A673 (cell line): ENCODE data around the gene L3MBTL3. TPM values are rescaled to one million over a fixed set of nuclear protein-coding genes. Genes with fewer than 3 reads are reported as not detected.

ENCODE experiments used
- BruUV-seq: library from RNA; stranded (reverse); fragments of 400-500 nt; replicated peaks from 2 replicates; lab custom pipeline; 2021; lab: Mats Ljungman, UMichigan
- CTCF ChIA-PET: fragments of 300-600 bp; sonication (Branson Sonifier 250); formaldehyde crosslinking; loops from one replicate; lab custom pipeline; 2022; ENCODE audit warnings: antibody characterized with exemption; lab: Charles Lee
- POLR2A ChIA-PET: fragments of 300-600 bp; sonication (Branson Sonifier 250); formaldehyde crosslinking; loops from one replicate; lab custom pipeline; 2022; ENCODE audit warnings: antibody characterized with exemption; ENCODE audit not compliant: low non-redundant PET; lab: Charles Lee
- DNase-seq: peaks from one replicate; pipeline ENCODE4 v3.0.0-alpha.2; 2015; ENCODE audit warnings: low spot score
- H3K27ac ChIP-seq: fragments of 200-600 bp; sonication (generic); 2 replicates; pipeline ENCODE4 v1.5.1; 2016; ENCODE audit warnings: mixed run types, low read depth, mild to moderate bottlenecking, mixed read lengths, antibody characterized with exemption, low read length; ENCODE audit not compliant: poor library complexity, severe bottlenecking
- H3K27me3 ChIP-seq: fragments of 200-600 bp; sonication (generic); replicated peaks from 2 replicates; pipeline ENCODE4 v1.6.1; 2017; ENCODE audit warnings: mixed run types, low read depth, mild to moderate bottlenecking, mixed read lengths, antibody characterized with exemption, low read length; ENCODE audit not compliant: insufficient read depth, poor library complexity
- H3K36me3 ChIP-seq: fragments of 200-600 bp; sonication (generic); 2 replicates; pipeline ENCODE4 v1.6.1; 2016; ENCODE audit warnings: mixed run types, mild to moderate bottlenecking, mixed read lengths, antibody characterized with exemption, low read length; ENCODE audit not compliant: insufficient read depth, poor library complexity, severe bottlenecking
- H3K4me1 ChIP-seq: fragments of 200-600 bp; sonication (generic); 2 replicates; pipeline ENCODE4 v1.6.1; 2017; ENCODE audit warnings: mixed run types, mild to moderate bottlenecking, mixed read lengths, antibody characterized with exemption, low read length; ENCODE audit not compliant: insufficient read depth, poor library complexity, severe bottlenecking
- H3K4me3 ChIP-seq: fragments of 200-600 bp; sonication (generic); 2 replicates; pipeline ENCODE4 v1.5.1; 2016; ENCODE audit warnings: low read depth, mixed run types, mild to moderate bottlenecking, mixed read lengths, low read length; ENCODE audit not compliant: poor library complexity, severe bottlenecking
- H3K9me3 ChIP-seq: fragments of 200-600 bp; sonication (generic); 2 replicates; pipeline ENCODE4 v1.6.1; 2016; ENCODE audit warnings: mixed run types, low read depth, mild to moderate bottlenecking, mixed read lengths, antibody characterized with exemption, low read length; ENCODE audit not compliant: poor library complexity, severe bottlenecking
- EZH2 ChIP-seq: fragments of 200-600 bp; sonication (generic); IDR thresholded peaks from 2 replicates; pipeline ENCODE4 v1.6.1; 2017; ENCODE audit warnings: borderline replicate concordance, low read depth, mild to moderate bottlenecking, mixed read lengths, antibody characterized with exemption, low read length; ENCODE audit not compliant: poor library complexity, severe bottlenecking
- intact Hi-C: fragments of 100-400 bp; cut with micrococcal nuclease; formaldehyde crosslinking; loops from one replicate; pipeline ENCODE4 v1.10.0; 2022; ENCODE audit not compliant: unreplicated experiment
- total RNA-seq: library from RNA; stranded (reverse); gene quantifications from 2 replicates; pipeline ENCODE4 v1.2.3, GENCODE V29; 2021
- TF ChIP-seq, protein P1 (sequence below): fragments of 300-800, 200-600 bp; sonication (generic); conservative IDR thresholded peaks from 2 replicates; pipeline ENCODE4 v1.5.1; 2017; ENCODE audit warnings: low read depth, mild to moderate bottlenecking, antibody characterized with exemption, low read length, moderate library complexity, mixed read lengths

Gene L3MBTL3
- total RNA-seq, 1 experiment from 2014 or later, result 40.8 TPM

DNA sequence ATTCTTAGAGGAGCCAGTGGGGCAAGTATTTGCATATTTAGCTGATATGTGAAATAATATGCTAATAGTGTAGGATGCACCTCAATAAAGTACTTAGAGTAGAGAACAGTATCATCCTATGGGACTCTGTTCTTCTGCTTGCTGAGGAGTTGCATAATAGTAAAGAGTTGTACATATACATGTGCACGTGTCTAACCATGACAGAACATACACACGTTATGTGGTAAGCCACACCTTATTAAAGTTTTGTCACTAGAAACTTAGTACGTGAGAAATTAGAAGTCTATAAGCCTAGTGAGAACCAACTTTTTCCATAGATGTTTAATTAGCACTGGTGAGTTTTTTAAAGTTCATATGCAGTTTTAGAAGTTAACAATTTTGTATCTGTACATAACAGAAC lies 80.7 kb downstream of the L3MBTL3 start:
- no peak overlapping the region for H3K27ac ChIP-seq
- no peaks in the 10 kb centered on the region for H3K9me3 ChIP-seq
- ChIA-PET CTCF (no interaction called here), POLR2A (no interaction called here)
- no peak for DNase-seq
- no peak overlapping the region for H3K4me3 ChIP-seq
- peaks cover 3% of the 10 kb centered on the region for H3K4me1 ChIP-seq
- intact Hi-C loops, result no loop called here
- no peaks in the 10 kb centered on the region for H3K27me3 ChIP-seq
- no peaks in the 10 kb centered on the region for H3K36me3 ChIP-seq
- no TSS peak for BruUV-seq
- TF ChIP-seq, protein P1, sequence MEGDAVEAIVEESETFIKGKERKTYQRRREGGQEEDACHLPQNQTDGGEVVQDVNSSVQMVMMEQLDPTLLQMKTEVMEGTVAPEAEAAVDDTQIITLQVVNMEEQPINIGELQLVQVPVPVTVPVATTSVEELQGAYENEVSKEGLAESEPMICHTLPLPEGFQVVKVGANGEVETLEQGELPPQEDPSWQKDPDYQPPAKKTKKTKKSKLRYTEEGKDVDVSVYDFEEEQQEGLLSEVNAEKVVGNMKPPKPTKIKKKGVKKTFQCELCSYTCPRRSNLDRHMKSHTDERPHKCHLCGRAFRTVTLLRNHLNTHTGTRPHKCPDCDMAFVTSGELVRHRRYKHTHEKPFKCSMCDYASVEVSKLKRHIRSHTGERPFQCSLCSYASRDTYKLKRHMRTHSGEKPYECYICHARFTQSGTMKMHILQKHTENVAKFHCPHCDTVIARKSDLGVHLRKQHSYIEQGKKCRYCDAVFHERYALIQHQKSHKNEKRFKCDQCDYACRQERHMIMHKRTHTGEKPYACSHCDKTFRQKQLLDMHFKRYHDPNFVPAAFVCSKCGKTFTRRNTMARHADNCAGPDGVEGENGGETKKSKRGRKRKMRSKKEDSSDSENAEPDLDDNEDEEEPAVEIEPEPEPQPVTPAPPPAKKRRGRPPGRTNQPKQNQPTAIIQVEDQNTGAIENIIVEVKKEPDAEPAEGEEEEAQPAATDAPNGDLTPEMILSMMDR, result no peak
- TF ChIP-seq EZH2, result no peak

- CTCF ChIA-PET, result no interaction called here
Observed at GRCh38 chr6:130105996-130106704, 87.8 kb downstream of the L3MBTL3 start.

DNA sequence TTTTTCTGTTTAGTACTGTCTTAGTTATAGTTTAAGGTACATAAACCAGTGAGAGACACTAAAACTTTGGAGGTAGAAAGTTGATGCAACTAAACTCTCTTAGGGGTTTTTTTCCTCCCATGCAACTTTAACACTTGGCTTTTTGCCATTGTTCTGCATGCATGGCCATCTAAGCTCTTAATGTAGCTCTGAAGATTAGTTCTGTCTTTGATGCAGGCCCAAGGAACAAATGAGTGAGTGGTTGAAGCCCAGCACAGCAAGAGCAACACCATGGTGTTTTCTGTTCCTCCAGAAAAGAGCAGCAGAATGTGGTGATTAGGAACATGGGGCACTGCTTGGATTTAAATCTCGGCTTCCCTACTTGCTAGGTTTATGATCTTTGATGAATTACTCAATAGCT lies 89.3 kb downstream of the L3MBTL3 start:
- CTCF ChIA-PET, result no interaction called here

More at GRCh38 chr6:130105996-130106704, 87.8 kb downstream of the L3MBTL3 start:
- no peak for DNase-seq
- Histone ChIP-seq H3K27ac (no peak overlapping the region), H3K4me3 (no peak overlapping the region), H3K27me3 (no peaks in the 10 kb centered on the region), H3K4me1 (peaks cover 6% of the 10 kb centered on the region), H3K9me3 (no peaks in the 10 kb centered on the region), H3K36me3 (no peaks in the 10 kb centered on the region)
- TF ChIP-seq, protein P1, result no peak
- TF ChIP-seq EZH2, result no peak
- POLR2A ChIA-PET, result no interaction called here
- BruUV-seq, result no TSS peak
- intact Hi-C loops, result no loop called here

More for the DNA sequence above, 89.3 kb downstream of the L3MBTL3 start:
- TF ChIP-seq, protein P1, result no peak
- TF ChIP-seq EZH2, result no peak
- Histone ChIP-seq H3K27me3 (no peaks in the 10 kb centered on the region), H3K27ac (no peak overlapping the region), H3K9me3 (no peaks in the 10 kb centered on the region), H3K36me3 (no peaks in the 10 kb centered on the region), H3K4me1 (peaks cover 6% of the 10 kb centered on the region), H3K4me3 (no peak overlapping the region)
- DNase-seq, result peak; percentile 42
- POLR2A ChIA-PET, result no interaction called here
- intact Hi-C loops, result no loop called here
- no TSS peak for BruUV-seq
